HuH-7.5 (cell line): ENCODE data around the gene COQ7.

Experiments used
- DNase-seq: peaks from one replicate; pipeline ENCODE4 v3.0.0; 2011; ENCODE audit warnings: low spot score

Gene COQ7

GRCh38 chr16:19113577-19114358, 46.4 kb downstream of the COQ7 start, which contains the start of gene ITPRIPL2:
TSS of gene ITPRIPL2 (plus strand) at chr16:19113964. CDS start at chr16:19114462, 498 bp downstream.
- peak; percentile 77 for DNase-seq

- DNase-seq: no peak
Measured at GRCh38 chr16:19114359-19115147, 47.1 kb downstream of the COQ7 start.

DNA sequence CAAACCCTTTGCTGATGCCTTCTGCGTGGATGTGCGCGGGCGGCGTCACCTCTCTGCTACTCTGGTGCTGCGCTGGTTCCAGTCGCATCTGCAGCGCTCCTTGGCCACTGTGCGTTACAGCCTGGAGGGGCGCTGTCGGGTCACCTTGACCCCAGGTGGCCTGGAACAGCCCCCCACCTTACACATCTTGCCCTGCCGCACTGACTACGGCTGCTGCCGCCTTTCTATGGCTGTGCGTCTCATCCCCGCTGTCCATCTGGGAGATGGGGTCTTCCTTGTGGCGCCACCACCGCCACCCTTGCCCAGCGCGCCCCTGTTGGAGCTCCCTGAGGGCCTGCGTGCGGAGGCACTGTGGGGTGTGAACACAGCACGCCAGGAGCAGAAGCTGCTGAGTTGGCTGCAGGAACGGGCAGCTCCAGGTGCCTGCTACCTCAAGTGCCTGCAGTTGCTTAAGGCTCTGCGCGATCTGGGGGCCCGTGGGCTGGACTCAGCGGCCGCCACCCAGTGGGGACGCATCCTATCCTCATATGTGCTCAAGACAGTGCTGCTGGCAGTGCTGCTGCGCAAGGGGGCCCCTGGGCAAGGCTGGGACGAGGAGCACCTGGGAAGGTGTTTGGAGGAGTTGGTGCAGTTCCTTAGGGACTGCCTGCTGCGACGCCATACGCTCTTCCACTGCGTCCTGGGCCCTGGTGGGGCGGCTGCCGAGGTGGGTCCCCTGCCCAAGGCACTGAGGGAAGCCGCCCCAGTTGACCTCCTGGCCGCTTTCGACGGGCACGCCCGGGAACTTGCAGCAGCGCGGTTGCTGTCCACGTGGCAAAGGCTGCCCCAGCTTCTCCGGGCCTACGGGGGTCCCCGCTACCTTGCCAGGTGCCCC, 48.0 kb downstream of the COQ7 start:
- no peak for DNase-seq

GRCh38 chr16:19116711-19117449, 49.5 kb downstream of the COQ7 start:
- DNase-seq: no peak

GRCh38 chr16:19118938-19119431, 51.6 kb downstream of the COQ7 start:
- DNase-seq: no peak

- no peak for DNase-seq
Measured at GRCh38 chr16:19119564-19119963, 52.1 kb downstream of the COQ7 start.

GRCh38 chr16:19123535-19124178, 56.2 kb downstream of the COQ7 start:
- DNase-seq: no peak

DNA sequence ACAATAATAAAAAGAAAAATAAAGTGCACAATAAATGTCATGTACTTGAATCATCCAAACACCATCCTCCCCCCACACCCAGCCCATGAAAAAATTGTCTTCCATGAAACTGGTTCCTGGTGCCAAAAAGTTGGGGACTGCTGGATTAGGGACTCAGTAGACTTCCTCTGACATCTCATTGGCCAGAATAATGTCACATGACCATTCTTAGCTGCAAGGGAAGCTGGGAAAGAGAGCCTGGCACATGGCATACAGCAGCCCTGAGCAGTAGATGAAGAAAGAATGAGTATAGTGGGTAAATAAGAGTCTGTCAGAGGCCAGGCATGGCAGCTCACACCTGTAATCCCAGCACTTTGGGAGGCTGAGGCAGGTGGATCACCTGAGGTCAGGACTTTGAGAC, 58.9 kb downstream of the COQ7 start:
- DNase-seq: no peak

GRCh38 chr16:19127205-19127604, 59.8 kb downstream of the COQ7 start:
- no peak for DNase-seq

GRCh38 chr16:19127674-19128131, 60.3 kb downstream of the COQ7 start:
- DNase-seq: no peak

GRCh38 chr16:19128454-19129200, 61.2 kb downstream of the COQ7 start:
- DNase-seq: no peak
